DOHH2 (cell line): Measurements from ENCODE around the gene RGL3.
"Not testable (repeated sequence)": the region's sequence is repeated elsewhere in the genome, so short reads cannot be mapped to it uniquely, and the experiment has no call there.

Experiments
- H3F3A ChIP-seq: fragments of 200-600 bp; sonication (generic), shearing (Covaris generic); 2 replicates; pipeline ENCODE4 v1.6.0; 2016; ENCODE audit warnings: antibody characterized with exemption, mild to moderate bottlenecking; ENCODE audit not compliant: control insufficient read depth, insufficient read depth
- H3K27ac ChIP-seq: fragments of 200-600 bp; sonication (generic); 2 replicates; pipeline ENCODE4 v1.5.1; 2014; ENCODE audit warnings: low read depth, mild to moderate bottlenecking, low read length, moderate library complexity
- H3K27me3 ChIP-seq: fragments of 200-600 bp; sonication (generic); 2 replicates; pipeline ENCODE4 v1.6.1; 2014; ENCODE audit warnings: mild to moderate bottlenecking, low read length, mixed read lengths; ENCODE audit not compliant: control insufficient read depth
- H3K36me3 ChIP-seq: fragments of 200-600 bp; sonication (generic); 2 replicates; pipeline ENCODE4 v1.6.1; 2014; ENCODE audit warnings: mild to moderate bottlenecking, low read length, moderate library complexity, mixed read lengths; ENCODE audit not compliant: control insufficient read depth
- H3K4me1 ChIP-seq: fragments of 200-600 bp; sonication (generic); 2 replicates; pipeline ENCODE4 v1.6.1; 2014; ENCODE audit warnings: mild to moderate bottlenecking, low read length, mixed read lengths; ENCODE audit not compliant: control insufficient read depth
- H3K4me2 ChIP-seq: fragments of 200-600 bp; sonication (generic); 2 replicates; pipeline ENCODE4 v1.6.0; 2014; ENCODE audit warnings: mild to moderate bottlenecking, low read length, moderate library complexity
- H3K4me3 ChIP-seq: fragments of 200-600 bp; sonication (generic); 2 replicates; pipeline ENCODE4 v1.5.1; 2014; ENCODE audit warnings: mild to moderate bottlenecking, low read length, mixed read lengths
- H3K79me2 ChIP-seq: fragments of 200-600 bp; sonication (generic); 2 replicates; pipeline ENCODE4 v1.6.1; 2014; ENCODE audit warnings: mild to moderate bottlenecking, low read length, mixed read lengths; ENCODE audit not compliant: control insufficient read depth
- H3K9me2 ChIP-seq: fragments of 200-600 bp; sonication (generic); replicated peaks from 2 replicates; pipeline ENCODE4 v1.6.1; 2014; ENCODE audit warnings: mild to moderate bottlenecking, low read length, mixed read lengths; ENCODE audit not compliant: control insufficient read depth
- H3K9me3 ChIP-seq: fragments of 200-600 bp; sonication (generic); 2 replicates; pipeline ENCODE4 v1.6.1; 2014; ENCODE audit warnings: antibody characterized with exemption, low read length, mixed read lengths; ENCODE audit not compliant: control insufficient read depth, insufficient read depth
- H4K20me1 ChIP-seq: fragments of 200-600 bp; sonication (generic); 2 replicates; pipeline ENCODE4 v1.6.0; 2014; ENCODE audit warnings: low read depth, mild to moderate bottlenecking, antibody characterized with exemption, low read length, moderate library complexity; ENCODE audit not compliant: control insufficient read depth, insufficient read depth
- EZH2phosphoT487 ChIP-seq: fragments of 200-600 bp; sonication (generic); IDR thresholded peaks from 2 replicates; pipeline ENCODE4 v1.6.1; 2017; ENCODE audit warnings: borderline replicate concordance, mild to moderate bottlenecking, antibody characterized with exemption, low read length, moderate library complexity, mixed read lengths
- TF ChIP-seq, protein P1 (sequence below): fragments of 200-600 bp; sonication (generic); IDR thresholded peaks from one replicate; pipeline ENCODE4 v1.5.1; 2014; ENCODE audit warnings: antibody characterized with exemption, mild to moderate bottlenecking, low read depth, low read length; ENCODE audit not compliant: poor library complexity, severe bottlenecking

RGL3 gene

DNA sequence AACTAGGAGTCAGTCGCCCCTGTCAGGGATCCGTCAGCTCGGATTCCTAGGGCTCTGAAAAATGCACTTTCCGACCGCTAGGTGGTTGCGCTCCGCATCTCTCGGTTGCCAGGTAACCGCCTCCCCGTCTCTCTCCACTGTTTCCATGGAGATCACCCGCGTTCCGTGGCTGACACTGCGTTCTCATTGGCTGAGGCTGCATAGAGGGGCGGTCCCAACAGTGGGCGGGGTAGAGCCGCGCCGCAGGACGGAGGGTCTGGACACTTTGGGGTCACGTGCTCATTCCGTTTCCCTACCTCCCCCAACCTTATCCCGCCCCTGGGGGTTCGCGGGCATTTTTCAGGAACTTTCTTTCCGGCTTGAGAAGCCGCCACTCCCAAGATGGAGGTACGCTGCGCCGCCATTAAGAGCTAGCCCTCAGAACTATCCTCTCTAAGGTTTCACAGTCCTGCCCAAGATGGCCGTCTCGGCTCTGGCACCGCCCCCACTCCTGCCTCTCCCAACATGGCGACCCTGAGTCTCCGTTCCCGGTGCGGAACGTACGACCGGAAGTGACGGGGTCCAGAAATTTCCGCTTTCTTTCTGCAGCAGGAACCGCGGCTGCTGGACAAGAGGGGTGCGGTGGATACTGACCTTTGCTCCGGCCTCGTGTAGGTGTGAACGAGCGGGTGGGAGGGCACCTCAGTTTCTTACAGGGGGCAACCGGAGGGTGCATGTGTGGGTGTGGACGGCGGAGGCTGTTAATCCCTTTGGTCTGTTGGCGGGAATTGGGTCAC is 16.1 kb upstream of the RGL3 start, which contains the start of the genes ODAD3 and PRKCSH:
ODAD3 (minus strand) TSS at position 65 of the 776 bp plus-strand sequence. CDS start 105 bp downstream, outside the sequence.
PRKCSH (plus strand) TSS at position 579 of the 776 bp plus-strand sequence. CDS start 483 bp downstream, outside the sequence.
- no peaks in the 10 kb centered on the region for H4K20me1 ChIP-seq
- peak within 1 kb of the TSS; percentile 25 for H3K27ac ChIP-seq
- H3K79me2 ChIP-seq, result peaks cover 22% of the 10 kb centered on the region
- no peaks in the 10 kb centered on the region for H3K9me3 ChIP-seq
- no peaks in the 10 kb centered on the region for H3K9me2 ChIP-seq
- no peaks in the 10 kb centered on the region for H3K27me3 ChIP-seq
- H3K4me2 ChIP-seq, result peak within 1 kb of the TSS; percentile 97
- H3K4me3 ChIP-seq, result peak within 1 kb of the TSS; percentile 93
- no peaks in the 10 kb centered on the region for H3F3A ChIP-seq
- H3K36me3 ChIP-seq, result peaks cover 37% of the 10 kb centered on the region
- peaks cover 20% of the 10 kb centered on the region for H3K4me1 ChIP-seq
- TF ChIP-seq, protein P1, sequence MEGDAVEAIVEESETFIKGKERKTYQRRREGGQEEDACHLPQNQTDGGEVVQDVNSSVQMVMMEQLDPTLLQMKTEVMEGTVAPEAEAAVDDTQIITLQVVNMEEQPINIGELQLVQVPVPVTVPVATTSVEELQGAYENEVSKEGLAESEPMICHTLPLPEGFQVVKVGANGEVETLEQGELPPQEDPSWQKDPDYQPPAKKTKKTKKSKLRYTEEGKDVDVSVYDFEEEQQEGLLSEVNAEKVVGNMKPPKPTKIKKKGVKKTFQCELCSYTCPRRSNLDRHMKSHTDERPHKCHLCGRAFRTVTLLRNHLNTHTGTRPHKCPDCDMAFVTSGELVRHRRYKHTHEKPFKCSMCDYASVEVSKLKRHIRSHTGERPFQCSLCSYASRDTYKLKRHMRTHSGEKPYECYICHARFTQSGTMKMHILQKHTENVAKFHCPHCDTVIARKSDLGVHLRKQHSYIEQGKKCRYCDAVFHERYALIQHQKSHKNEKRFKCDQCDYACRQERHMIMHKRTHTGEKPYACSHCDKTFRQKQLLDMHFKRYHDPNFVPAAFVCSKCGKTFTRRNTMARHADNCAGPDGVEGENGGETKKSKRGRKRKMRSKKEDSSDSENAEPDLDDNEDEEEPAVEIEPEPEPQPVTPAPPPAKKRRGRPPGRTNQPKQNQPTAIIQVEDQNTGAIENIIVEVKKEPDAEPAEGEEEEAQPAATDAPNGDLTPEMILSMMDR, result peak; percentile 92
- no peak for TF ChIP-seq EZH2phosphoT487

DNA sequence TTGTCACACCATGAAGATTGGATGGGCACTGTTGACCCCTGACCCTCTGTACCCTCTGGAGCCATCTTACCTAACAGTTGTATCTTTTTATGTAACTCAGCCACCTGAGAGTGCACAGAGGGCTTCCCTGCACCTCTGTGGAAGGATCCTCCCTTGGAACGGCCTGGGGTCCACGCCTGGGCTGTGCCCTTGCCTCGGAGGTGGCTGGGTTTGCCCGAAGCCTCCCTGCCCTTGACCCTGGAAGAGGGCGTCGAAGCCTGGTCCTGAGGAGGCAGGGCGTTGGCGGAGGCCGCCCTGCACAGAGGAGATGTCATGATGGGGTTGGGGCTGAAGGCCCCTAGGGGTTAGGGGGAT is 15.6 kb upstream of the RGL3 start:
- no peaks in the 10 kb centered on the region for H3F3A ChIP-seq
- peaks cover 22% of the 10 kb centered on the region for H3K79me2 ChIP-seq

DNA sequence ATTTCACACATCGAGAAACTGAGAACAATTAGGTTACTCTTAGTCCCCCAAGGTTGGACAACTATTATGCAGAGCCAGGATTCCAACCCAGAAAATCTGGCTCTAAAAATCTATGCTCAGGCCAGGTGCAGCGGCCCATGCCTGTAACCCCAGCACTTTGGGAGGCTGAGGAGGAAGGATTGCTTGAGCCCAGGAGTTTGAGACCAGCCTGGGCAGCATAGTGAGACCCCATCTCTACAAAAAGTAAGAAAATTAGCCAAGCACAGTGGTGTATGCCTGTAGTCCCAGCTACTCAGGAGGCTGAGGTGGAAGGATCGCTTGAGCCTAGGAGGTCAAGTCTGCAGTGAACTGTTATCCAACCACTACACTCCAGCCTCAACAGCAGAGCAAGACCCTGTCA is 14.4 kb upstream of the RGL3 start:
- Histone ChIP-seq H3K36me3 (peaks cover 27% of the 10 kb centered on the region), H3K4me1 (peaks cover 20% of the 10 kb centered on the region), H3K79me2 (peaks cover 22% of the 10 kb centered on the region)
- H3K27ac ChIP-seq, H3K4me2 ChIP-seq, H4K20me1 ChIP-seq, H3K27me3 ChIP-seq, H3K4me3 ChIP-seq, H3K9me3 ChIP-seq, H3K9me2 ChIP-seq, H3F3A ChIP-seq: not testable (repeated sequence)

More for the DNA sequence above, 15.6 kb upstream of the RGL3 start:
- Histone ChIP-seq H3K36me3 (peaks cover 34% of the 10 kb centered on the region), H3K4me3 (peak overlapping the region; percentile 93), H3K27me3 (no peaks in the 10 kb centered on the region), H3K9me3 (no peaks in the 10 kb centered on the region), H3K4me1 (peaks cover 20% of the 10 kb centered on the region), H3K27ac (no peak overlapping the region), H3K4me2 (peak overlapping the region; percentile 97), H4K20me1 (no peaks in the 10 kb centered on the region), H3K9me2 (no peaks in the 10 kb centered on the region)
- TF ChIP-seq, protein P1, result no peak
- TF ChIP-seq EZH2phosphoT487, result no peak

DNA sequence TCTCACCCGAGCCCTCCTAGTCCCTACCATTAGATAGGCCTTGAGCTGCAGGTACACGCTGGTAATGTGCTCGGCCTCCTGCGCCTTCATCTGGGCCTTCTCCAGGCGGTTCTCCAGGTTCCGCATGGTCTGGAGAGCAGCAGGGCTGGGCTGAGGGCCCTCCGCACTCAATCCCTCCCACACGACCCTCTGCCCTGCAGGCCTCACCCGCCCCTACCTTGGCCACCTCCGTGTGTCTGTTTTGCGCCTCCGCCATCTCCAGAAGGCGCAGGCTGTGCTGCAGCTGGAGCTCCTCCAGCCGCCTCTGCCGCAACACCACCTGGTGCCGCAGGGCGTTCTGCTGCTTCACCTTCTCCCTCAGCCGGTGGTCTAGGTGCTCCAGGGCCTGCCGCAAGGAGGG is 7.5 kb upstream of the RGL3 start:
- Histone ChIP-seq H3K27me3 (peaks cover 17% of the 10 kb centered on the region), H3K27ac (no peak overlapping the region), H3K9me2 (no peaks in the 10 kb centered on the region), H4K20me1 (no peaks in the 10 kb centered on the region), H3K79me2 (no peaks in the 10 kb centered on the region), H3K4me1 (peaks cover 18% of the 10 kb centered on the region), H3K4me2 (no peak overlapping the region), H3K4me3 (no peak overlapping the region), H3K9me3 (no peaks in the 10 kb centered on the region), H3K36me3 (no peaks in the 10 kb centered on the region), H3F3A (peaks cover 6% of the 10 kb centered on the region)
- TF ChIP-seq EZH2phosphoT487, result no peak
- TF ChIP-seq, protein P1, result no peak
